Stimulated activated CD4-positive, alpha-beta T cell treated with anti-CD3 and anti-CD28 coated beads, TNF-alpha, amount 100 ng/mL, for 24 hours (primary cell): ENCODE data around the gene TTLL1.

ENCODE experiments used
- DNase-seq, 3 experiments: peaks; one replicate each; pipeline ENCODE4 v3.0.0-alpha.2; 2020; ENCODE audit warnings: low read depth in 3 of 3

The TTLL1 gene

DNA sequence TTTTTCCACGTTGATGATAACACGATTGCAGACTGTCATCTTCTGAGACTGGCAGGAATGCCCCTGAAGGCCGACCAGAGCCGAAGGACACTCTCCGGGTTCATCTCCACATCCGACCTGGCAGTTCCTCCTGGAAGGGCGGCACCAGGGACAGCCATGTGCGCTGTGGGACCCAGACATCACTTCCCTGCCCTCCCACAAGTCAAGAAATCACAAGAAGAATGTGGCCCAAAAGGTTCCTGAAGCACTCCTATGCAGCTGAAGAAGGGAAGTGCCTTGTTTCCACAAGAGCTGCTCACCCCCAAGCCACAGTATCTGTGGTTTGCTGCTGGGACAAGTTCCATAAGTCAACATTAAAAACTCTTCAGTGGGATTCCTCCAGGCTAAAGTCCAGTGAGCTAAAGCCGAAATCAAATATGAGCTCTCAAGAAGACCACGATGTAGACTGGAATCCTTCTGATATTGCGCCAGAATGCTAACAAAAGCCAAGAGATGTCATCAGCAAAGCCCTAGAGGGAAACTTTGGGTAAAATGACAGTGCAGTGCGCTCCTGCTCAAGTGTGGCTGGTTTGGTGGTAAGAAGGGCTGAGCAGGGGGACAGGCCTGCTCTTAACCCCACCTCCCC is 95.4 kb downstream of the TTLL1 start:
- DNase-seq, result no peak

GRCh38 chr22:42992886-42993479 is 96.2 kb downstream of the TTLL1 start:
- no peak for DNase-seq

- no peak for DNase-seq
Observed at GRCh38 chr22:42992092-42992491, 97.1 kb downstream of the TTLL1 start.

GRCh38 chr22:42991010-42991651 is 98.1 kb downstream of the TTLL1 start:
- no peak for DNase-seq

- no peak for DNase-seq
Observed at GRCh38 chr22:42990131-42990838, 98.9 kb downstream of the TTLL1 start.
